ENCODE results near the gene MEAF6. TPM values are rescaled to one million over a fixed set of nuclear protein-coding genes. Genes with fewer than 3 reads are reported as not detected.

The MEAF6 gene
- total RNA-seq, 1 donor from 2014 or later: 61.5 TPM

- Mint-ChIP-seq H3K4me1 (ENCODE audit: low read depth, unreplicated experiment) (no peaks in the 10 kb centered on the region), H3K9me3 (ENCODE audit: unreplicated experiment) (no peaks in the 10 kb centered on the region), H3K36me3 (ENCODE audit: unreplicated experiment) (no peaks in the 10 kb centered on the region), H3K27me3 (ENCODE audit: unreplicated experiment) (no peaks in the 10 kb centered on the region), H3K4me3 (ENCODE audit: unreplicated experiment) (no peak overlapping the region), H3K27ac (ENCODE audit: unreplicated experiment) (no peak overlapping the region)
- DNase-seq: no peak
- TF ChIP-seq CTCF (IDR thresholded peaks at IDR 0.05; ENCODE audit: partially characterized antibody, unreplicated experiment): no peak
Measured at GRCh38 chr1:37502104-37502503, 12.5 kb downstream of the MEAF6 start.

GRCh38 chr1:37501661-37502060 is 12.9 kb downstream of the MEAF6 start:
- Mint-ChIP-seq H3K36me3 (ENCODE audit: unreplicated experiment) (no peaks in the 10 kb centered on the region), H3K27me3 (ENCODE audit: unreplicated experiment) (no peaks in the 10 kb centered on the region), H3K4me1 (ENCODE audit: low read depth, unreplicated experiment) (no peaks in the 10 kb centered on the region), H3K27ac (ENCODE audit: unreplicated experiment) (no peak overlapping the region), H3K9me3 (ENCODE audit: unreplicated experiment) (no peaks in the 10 kb centered on the region), H3K4me3 (ENCODE audit: unreplicated experiment) (no peak overlapping the region)
- TF ChIP-seq CTCF (IDR thresholded peaks at IDR 0.05; ENCODE audit: partially characterized antibody, unreplicated experiment): no peak
- no peak for DNase-seq

DNA sequence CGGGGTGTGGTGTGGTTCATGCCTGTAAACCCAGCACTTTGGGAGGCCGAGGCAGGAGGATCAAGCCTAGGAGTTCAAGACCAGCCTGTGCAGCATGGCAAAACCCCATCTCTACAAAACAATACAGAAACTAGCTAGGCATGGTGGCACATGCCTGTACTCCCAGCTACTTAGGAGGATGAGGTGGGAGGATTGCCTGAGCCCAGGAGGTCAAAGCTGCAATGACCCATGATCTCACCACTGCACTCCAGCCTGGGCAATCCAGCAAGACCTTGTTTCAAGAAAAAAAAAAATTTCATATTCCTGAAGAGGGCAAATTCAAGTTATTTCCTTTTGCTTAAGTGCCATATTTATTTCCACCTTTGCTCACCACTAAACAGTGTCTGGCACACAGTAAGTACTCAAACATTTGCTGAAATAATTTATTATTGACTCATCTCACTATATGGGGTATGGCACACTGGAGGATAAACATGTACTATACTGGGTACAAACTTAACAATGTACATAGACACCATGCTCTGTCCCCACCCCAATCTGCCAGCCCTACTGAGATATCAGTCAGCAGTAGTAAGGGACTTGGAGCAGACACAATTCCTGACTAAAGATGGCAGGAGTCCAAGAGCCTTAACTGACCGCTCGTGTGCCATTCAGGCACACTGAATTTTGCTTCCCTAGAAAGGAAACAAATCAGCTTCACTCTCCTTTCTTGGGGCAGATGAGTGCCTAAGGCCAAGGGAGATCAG is 15.5 kb downstream of the MEAF6 start:
- Mint-ChIP-seq H3K4me3 (ENCODE audit: unreplicated experiment) (no peak overlapping the region), H3K9me3 (ENCODE audit: unreplicated experiment) (no peaks in the 10 kb centered on the region), H3K36me3 (ENCODE audit: unreplicated experiment) (no peaks in the 10 kb centered on the region), H3K4me1 (ENCODE audit: low read depth, unreplicated experiment) (no peaks in the 10 kb centered on the region), H3K27ac (ENCODE audit: unreplicated experiment) (no peak overlapping the region), H3K27me3 (ENCODE audit: unreplicated experiment) (no peaks in the 10 kb centered on the region)
- no peak for DNase-seq
- no peak for TF ChIP-seq CTCF (IDR thresholded peaks at IDR 0.05; ENCODE audit: partially characterized antibody, unreplicated experiment)

- no peak for TF ChIP-seq CTCF (IDR thresholded peaks at IDR 0.05; ENCODE audit: partially characterized antibody, unreplicated experiment)
- Mint-ChIP-seq H3K27me3 (ENCODE audit: unreplicated experiment) (peaks cover 2% of the 10 kb centered on the region), H3K4me3 (ENCODE audit: unreplicated experiment) (no peak overlapping the region), H3K27ac (ENCODE audit: unreplicated experiment) (no peak overlapping the region), H3K4me1 (ENCODE audit: low read depth, unreplicated experiment) (no peaks in the 10 kb centered on the region), H3K36me3 (ENCODE audit: unreplicated experiment) (no peaks in the 10 kb centered on the region), H3K9me3 (ENCODE audit: unreplicated experiment) (no peaks in the 10 kb centered on the region)
- no peak for DNase-seq
Measured at GRCh38 chr1:37497832-37498231, 16.7 kb downstream of the MEAF6 start.

DNA sequence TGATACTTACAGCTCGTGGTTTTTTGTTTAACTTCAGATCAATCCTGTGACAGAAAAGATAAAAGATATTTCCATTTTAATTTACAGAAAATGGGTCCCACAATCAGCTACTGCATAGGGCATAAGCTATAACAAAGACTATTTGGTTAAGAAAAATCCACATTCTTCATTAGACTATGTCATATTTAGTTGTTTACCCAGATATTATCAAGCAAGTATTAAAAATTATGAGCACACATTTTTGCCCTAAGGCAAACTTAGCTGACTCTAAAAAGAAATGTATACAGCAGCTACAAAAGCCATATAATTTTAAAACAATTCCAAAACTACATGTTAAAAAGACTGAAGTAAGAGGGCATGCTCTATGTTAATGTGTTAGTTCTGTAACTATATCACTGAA is 18.7 kb downstream of the MEAF6 start:
- no peaks in the 10 kb centered on the region for H3K36me3 Mint-ChIP-seq (ENCODE audit: unreplicated experiment)
- H3K27ac Mint-ChIP-seq (ENCODE audit: unreplicated experiment): no peak overlapping the region
- no peak for DNase-seq
- no peak for TF ChIP-seq CTCF (IDR thresholded peaks at IDR 0.05; ENCODE audit: partially characterized antibody, unreplicated experiment)
- H3K27me3 Mint-ChIP-seq (ENCODE audit: unreplicated experiment): peaks cover 2% of the 10 kb centered on the region
- no peak overlapping the region for H3K4me3 Mint-ChIP-seq (ENCODE audit: unreplicated experiment)
- H3K9me3 Mint-ChIP-seq (ENCODE audit: unreplicated experiment): no peaks in the 10 kb centered on the region
- no peaks in the 10 kb centered on the region for H3K4me1 Mint-ChIP-seq (ENCODE audit: low read depth, unreplicated experiment)
